HG02759 (cell line): ENCODE measurements around the gene NEUROG2.
A peak's percentile ranks its signal among the peaks of the same experiment; 100 is the strongest.

Experiments
- ATAC-seq: cut with Tn5 transposase; IDR thresholded peaks from one replicate; pipeline ENCODE4 v1.9.1; 2021; ENCODE audit warnings: mild to moderate bottlenecking, moderate library complexity; ENCODE audit not compliant: unreplicated experiment

Gene NEUROG2

DNA sequence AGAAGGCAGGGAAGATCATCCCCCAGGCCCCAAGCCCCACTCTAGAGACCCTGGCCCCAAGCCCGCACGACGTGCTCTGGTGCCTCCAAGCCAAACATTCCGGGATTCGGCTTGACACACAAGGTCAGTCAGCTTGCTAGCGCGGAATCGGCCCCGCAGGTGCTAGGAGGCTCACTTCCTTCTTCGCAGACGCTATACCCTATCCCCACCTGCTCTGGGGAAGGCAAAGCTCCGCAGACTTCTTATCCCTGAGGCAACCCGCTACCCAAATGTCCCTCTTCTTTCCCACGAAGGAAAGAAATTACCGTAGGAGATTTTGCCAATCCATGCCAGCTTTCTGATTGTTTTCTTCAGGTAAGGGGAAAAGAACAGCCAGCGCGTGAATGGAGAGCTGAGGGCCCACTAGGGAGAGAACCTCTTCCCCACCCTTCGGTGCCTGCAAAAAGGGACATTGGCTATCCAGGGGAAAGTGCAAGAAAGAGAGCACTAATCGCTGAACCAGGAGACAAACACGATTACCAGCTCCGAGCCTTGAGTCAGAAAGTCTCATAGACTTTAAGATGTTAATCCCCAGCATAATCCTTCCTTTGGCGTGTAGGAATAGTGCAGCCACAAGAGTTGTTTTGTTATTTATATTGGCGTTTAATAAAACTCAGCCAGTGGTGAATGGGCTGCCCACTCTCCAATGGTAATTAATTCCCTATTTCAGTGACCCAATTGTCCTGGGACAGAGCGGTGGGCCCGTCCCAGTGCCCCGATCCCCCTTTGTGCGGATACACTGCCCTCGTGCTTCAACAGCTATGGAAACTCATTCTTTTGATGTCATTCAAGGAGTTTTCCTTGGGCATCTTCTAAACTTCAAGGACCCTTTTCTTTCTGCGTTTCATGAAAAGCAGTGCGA is 5.4 kb upstream of the NEUROG2 start:
- ATAC-seq = no peak

DNA sequence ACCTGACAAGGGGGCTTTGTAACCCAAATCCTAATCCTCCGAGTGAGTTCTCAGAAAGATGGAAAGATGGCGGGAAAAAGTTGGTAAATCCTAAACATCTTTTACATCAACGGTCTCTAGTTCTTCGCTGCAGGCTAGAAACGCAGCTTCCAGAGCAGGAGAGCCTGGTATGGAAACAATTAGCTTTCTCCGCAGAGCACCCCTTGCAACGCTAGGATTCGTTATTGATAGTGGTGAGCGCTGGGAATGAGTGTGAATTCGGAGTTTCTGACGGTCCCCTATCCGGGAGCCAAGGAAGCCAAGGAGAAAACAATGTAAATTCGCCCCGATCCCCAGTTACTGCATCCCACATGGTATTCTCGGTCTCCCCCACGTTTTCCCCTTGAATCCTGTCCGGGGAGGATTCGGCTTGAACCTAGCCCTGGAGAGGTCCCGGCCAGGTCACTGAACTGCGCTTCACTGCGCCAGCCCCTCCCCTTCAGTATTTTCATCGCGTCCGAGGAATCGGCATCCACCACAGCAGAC is 4.7 kb upstream of the NEUROG2 start:
- ATAC-seq = no peak

DNA sequence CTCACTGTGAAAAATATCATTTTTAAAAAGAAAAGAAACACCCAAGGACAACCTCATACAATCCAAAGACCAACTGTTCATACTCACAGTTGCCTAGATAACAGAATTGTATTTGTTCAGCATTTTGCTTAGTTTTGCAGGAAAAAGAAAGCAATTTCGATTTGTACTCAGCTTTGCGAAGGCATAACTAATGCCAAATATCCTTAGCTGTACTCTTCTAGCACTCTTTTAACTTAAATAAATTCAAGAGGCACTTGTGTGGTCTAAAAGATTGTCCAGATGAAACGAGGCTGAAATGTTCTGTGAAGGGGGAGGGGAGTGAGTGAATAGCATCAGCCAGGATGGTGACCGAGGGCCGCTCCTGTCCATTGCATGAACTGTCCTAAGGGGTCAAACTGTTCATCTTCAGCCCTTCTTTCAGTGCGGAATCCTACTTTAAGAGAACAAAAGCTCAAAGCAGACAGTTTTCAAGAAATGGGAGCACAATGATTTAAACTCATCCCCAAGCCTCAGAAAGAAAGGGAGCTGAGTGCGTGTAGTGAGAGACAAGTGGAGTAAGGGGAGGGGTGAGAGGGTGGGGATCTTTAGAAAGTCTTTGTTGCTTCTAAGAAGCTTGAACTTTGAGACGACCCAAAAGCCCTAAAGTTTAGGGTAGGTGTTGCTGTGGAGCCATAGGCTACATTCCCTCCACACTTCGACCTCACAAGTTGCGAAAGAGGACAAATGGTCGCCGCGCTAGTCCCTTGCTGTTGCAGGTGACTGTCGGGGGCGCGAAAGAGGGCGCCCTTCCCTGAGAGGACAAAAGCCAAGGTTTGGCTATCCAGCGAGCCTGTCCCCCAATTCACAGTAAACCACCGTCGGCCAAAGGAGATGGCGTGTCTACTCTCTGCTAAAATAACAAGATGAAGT is 4.0 kb upstream of the NEUROG2 start:
- ATAC-seq = no peak

DNA sequence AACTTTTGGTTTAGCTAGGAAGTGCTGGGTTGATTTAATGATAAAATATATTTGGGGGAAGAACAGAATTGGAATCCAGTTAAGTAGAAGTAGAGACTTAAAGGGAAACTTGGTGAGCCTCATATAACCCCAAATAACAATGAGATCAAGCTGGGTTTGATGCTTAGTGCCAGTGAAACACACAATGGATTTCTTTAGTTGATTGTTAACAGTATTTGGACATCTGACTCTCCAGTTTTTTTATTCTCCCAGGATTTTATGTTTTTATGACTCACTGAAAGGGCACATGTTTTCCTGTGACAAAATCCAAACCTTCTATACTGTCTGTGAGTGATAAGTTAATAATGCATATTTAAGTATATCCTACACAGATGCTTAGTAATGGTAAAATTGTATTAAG is 2.7 kb upstream of the NEUROG2 start:
- ATAC-seq = no peak

DNA sequence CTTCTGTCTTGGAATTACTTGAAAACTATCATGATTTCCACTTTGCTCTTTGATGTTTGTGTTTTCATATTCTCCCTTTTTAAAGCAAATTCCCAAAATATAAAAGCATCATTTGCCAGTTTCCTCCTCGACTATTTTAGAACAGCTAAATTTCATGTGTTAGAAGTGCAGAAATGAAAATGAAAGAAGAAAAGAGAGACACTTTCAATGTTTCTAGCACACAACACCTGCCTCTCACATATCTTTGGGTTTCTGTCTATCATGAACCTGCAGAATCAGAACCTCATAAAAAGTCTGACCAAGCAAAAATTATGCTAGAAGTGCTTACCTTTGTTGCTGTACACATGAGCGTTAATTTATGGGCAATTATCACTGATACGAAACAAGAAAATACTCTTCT is 1.9 kb upstream of the NEUROG2 start:
- no peak for ATAC-seq

DNA sequence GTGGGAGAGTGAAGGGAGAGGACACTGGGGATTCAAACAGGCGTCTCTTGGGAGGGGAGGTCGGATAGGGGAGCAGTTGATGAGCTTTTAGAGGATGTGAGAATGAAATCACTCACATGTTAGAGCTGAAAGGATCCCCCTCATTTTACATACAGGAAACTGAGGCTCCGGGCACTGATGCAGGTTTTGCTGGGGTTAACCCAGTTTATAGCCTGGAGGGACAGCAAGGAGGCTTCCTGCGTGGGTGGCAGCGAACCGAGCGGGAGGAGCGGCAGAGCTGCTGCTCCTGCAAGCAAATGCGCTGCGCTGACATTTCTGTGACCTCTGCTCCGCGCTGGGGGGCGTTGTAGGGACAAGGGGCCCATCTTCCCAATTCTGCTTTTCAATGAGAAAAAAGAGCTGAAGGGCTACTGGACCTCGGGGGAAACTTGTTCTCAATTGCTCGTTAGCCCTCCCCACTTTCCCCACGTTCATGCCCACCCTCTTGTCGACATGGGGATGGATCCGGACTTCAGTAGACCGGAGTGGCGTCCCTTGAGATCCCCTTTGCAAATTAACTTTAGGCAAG is 1.2 kb upstream of the NEUROG2 start:
- ATAC-seq = peak; percentile 22

DNA sequence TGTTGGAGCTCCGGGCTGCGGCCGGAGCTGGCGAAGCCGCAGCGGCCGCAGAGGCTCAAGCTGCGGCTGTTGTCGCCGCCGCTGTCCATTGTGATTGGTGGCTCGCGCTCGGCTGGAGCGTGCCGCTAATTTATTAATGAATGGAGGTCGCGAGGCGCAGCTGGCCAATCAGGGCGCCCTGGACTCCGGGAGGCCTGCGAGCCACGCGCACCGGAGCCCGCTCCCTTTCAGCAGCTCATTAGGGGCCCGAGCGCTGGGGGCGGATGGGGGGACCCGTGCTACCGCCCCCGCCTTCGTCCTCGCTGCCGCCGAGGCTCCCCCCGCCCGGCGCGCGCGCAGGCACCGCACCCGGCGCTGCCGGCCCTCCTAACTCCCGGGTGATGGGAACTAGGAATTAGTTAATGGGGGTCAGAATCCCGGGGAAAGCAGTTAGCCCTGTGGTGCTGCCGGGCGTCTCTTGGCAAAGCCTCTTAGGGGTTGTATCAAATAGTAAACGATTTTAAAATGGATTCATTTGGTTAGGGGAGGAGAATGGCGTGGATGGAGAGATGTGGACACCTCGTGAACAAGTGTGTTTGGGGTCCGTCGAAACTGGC is 589 bp upstream of the NEUROG2 start:
- ATAC-seq = peak; percentile 25

DNA sequence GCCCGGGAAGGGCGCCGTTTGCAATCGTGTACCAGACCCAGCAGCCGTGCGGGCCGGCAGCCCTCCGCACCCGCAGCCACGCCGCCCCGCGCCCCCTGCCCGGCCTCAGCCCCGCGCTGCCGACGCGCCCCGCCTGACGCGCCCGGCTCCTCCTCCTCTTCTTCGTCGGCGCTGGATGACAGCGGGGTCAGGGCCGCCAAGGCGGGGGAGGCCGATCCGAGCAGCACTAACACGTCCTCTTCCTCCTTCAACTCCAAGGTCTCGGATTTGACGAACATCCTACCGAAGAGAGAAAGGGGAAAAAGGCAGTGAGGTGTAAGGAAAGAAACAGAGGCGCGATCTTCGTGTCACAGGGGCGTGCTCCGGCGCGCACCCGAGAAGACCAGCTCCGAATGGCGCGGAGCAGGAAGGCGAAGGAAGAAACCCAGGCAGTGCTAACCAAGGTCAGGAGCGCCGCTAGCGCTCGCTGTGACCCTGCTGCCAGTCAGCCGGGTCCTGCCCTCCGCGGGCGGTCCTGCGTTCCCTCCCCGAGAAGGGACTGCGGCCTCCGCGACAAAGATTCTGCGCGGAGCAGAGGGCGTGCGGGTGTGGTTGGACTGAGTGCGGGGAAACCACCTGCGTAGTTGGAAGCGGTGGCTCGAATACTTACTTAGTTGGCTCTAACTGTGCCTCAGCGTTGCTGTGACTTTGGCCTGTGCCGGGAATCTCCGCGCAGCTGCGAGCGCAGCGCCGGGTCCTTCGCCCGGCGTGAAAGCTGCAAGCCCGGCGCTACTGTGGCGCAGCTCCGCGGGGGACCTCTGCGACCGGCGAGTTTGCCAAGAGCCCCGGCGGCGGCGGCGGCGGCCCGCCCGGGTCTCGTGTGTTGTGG is 548 bp downstream of the NEUROG2 start:
- ATAC-seq = peak; percentile 42

DNA sequence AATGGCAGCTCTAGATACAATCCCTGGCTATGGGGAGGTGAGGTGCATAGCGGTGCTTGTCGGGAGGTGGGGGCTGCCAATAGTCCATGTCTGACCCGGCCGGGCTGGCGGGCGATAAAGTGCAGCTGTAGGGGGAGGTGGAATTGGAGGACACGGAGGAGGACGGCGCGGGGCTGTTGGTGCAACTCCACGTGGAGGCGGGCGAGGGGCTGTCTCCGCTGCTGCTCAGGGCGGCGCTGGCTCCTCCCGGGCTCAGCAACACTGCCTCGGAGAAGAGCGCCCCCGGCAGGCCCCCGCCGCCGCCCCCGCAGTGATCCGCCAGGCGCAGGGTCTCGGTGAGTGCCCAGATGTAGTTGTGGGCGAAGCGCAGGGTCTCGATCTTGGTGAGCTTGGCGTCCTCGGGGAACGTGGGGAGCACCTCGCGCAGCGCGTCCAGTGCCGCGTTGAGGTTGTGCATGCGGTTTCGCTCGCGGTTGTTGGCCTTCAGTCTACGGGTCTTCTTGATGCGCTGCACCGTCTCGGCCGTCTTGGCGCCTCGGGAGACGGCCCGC is 1.3 kb downstream of the NEUROG2 start:
- ATAC-seq = peak; percentile 9

DNA sequence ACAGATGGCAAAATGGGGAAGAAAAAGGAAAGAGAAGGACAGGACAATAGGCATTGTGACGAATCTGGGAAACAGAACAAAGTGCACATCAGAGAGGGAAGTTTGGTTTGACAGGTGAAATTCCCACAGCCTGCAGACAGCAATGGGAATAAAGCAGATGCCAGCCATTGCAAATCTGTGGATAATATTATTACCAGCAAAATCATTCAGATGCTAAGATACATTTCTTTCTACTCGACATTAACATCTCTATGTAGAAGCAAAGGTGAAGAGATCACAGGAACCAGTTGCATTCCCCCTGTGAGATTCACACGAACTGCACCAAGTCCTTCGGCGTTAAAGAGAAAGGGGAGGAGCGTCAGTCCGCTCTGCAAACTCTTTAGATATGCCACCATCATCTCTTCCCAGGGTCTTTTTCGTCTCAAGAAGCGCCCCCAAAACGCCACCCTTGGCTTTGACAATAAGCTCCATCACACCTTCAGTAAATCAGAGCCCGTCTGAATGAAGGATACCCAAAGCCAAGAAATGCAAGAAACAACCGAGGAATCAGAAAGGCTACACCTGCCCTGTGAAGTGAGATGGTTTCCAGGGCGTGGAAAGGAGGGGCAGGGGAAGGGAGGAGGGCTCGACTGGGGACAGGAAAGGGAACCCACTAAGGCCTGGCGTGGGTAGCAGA is 1.9 kb downstream of the NEUROG2 start:
- ATAC-seq = peak; percentile 5

DNA sequence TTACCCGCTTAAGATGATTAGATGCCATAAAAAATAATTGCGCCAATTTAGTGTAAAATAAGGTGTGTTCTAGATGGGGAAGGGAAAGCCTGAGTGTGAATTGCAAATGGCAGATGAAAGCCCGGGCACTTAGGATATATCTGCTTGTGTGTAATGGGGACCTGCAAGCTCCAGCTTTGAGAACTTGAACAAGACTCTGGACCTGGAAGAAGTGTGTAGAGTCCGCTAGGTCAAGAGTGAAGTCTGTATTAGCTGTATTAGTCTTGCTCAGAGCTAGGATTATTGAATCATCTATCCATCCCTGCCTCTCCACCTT is 4.2 kb downstream of the NEUROG2 start:
- ATAC-seq = no peak

DNA sequence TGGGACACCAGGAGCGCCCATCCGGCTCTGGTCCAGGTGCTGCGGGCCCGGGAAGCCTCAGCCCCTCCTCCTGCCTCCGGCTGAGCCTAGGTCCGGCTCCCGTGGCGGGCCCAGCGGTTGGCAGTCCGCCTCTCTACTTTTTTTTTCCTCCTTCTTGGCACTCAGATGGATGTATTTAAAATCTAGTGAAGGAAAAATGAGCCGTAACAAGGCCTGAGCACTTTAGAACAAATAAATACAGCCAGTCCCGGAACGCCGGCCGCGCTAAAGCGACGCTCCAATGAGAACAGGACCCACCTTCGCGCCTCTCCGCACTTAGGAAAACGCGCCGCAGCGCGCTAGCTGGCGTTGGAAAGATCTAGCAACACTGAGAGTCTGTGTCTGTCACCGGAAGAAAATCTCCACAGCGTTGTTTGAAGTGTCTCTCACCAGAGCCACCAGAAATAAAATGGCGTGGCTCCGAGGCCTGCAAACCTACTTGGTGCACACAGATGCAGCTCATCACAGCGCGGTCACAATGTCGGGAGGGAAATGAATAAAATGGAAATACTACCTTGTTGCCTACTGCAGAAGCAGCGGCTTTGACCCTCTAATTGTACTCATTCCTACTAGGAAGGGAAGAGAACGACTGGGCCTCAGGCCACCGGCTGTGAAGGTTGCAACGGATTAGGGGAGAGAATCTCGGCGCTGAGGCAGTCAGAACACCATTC is 4.7 kb downstream of the NEUROG2 start:
- ATAC-seq = no peak

DNA sequence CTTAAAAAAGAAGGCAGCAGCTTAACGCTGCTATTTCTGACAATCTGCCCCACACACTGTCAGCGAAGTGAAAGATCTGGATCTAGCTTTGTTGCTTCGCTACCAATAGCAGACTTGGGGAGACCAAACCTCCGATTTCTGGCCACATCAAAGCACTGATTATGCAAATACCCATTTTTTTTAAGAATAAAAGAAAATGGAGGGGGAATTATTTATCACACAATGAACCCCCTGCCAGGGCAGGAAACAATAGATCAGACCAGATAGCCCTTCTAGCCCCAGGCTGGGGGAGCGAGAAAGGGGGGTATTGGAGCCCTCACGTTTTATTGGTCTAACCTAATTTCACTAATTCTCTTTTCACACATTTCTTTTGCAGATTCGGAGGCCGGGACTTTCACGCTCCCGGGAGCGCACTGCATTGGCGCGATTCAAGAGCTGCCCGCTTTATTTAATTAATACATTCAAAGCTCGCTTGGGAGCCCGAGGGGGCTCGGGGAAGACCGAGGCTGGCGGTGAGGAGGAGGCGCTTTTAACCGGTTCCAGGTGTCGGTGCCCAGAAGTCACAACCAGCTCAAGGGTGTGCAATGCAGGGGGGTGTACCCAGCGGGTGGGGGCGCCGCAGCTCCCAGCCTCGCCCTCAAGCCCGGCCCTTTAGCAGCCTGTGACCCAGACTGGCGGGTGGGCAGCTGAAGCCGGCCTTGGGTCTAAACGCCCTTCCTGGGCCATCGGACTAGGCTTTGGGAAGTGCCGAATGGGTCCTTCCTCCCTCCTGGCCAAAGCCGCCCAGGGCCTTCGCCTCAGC is 5.5 kb downstream of the NEUROG2 start:
- no peak for ATAC-seq

DNA sequence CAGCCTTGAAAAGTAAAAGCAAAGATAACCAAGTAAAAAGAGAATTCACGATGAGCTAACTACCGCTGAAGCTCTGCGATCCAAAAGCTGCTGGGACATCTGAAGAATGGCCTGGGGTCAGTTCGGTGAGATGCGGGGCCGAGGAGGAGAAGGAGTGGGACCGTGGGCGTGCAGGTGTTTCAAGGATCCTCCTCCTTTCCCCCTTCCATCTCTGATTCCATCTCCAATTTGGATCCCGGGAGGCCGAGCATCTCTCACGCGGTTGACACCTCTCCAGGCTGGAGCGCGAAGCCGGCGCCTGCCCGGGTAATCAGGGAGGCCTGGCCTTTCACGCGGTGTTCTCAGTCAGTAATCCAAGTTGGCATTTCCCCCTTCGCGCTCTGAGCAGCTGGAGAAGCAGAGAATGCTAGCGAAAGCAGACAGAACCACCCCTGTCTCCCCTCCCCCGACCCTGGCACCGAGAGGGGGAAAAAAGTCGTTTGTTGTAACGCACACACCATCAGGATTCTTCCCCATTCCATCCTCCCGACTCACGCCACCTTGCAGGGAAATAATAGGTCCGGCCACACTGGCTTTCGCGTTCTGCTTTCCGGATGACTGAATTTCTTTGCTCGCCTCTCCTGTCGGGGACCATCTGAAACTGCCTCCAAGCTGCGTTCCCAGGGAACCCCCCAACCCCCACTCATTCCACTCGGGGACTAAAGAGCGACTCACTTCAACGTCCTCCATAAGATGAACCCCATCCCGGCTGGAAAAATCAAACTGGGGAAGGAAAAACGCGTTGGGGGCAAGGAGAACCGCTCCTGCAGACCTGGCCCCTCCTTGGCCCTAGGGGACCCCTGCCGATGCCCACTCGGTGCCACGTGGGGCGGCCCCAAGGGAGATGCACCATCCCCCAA is 6.5 kb downstream of the NEUROG2 start:
- ATAC-seq = no peak

DNA sequence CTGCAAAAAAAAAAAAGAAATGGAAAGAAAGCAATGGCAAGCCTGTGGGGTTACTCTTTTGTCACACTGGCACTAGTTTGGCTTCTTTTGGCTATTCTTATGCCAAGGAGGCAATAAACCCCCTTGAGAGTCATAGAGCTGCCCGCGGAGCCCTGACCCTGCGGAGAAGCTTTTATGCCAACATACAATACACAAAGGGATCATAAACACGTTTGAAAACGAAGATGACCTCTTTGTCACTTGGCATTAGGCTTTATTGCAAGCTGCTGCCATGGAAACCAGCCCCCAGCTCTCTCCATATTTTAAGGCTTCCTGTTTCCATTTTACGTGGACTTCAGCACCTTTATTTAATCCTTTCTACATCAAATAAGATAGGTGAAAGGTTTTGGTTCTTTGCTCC is 7.6 kb downstream of the NEUROG2 start:
- ATAC-seq = no peak

DNA sequence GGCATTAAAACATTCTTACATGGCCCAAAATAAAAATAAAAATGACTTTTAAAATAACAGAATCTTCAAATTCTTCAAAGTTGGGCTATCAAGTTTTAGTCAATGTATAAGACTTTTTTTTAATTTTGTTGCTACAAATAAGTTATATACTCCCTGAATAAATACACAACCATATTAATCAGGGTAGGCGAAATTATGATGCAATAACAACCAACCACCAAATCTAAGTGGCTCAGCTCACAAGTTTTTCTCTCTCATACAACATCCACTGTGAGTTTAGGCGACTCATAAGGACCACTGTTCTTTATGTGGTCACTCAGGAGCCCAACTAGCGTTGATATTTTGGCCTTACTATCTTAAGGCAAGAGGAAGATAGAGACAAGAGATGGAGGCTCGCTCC is 11.2 kb downstream of the NEUROG2 start:
- no peak for ATAC-seq

DNA sequence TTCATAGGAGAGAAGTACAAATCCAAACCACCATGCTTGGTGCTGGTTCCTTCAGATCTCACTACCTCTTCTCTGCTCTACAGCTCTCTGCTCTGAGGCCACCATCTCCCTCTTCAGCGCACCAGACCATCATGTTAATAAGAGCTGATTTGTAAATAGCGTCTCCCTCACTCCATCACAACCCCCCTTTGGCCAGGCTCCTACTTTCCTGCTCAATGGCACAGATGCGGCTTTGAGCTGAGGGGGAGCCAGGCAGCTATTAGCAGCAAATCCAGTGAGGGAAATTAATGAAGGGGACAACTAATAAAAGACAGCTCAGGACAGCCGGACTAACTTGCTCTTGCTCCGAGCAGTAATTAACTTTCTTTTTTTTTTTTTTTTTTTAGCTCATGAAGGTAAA is 13.1 kb downstream of the NEUROG2 start:
- no peak for ATAC-seq
